Activated B cell treated with CpG ODN at 0.5 μM for 24 hours (primary cell): ENCODE results near the gene NPRL2. TPM values are rescaled to one million over a fixed set of nuclear protein-coding genes. Genes with fewer than 3 reads are reported as not detected.
A peak's percentile ranks its signal among the peaks of the same experiment; 100 is the strongest.

Experiments used
- ATAC-seq: fragments of 200-7000 bp; cut with Tn5 transposase; one replicate; pipeline ENCODE4 v1.10.0; 2021; ENCODE audit warnings: low read depth, mild to moderate bottlenecking, moderate library complexity
- CTCF ChIA-PET: fragments of 350-600 bp; sonication (Branson Sonifier 250); formaldehyde crosslinking; loops from one replicate; lab custom pipeline; 2021; ENCODE audit warnings: antibody characterized with exemption; lab: Charles Lee
- POLR2A ChIA-PET: fragments of 350-600 bp; sonication (Branson Sonifier 250); formaldehyde crosslinking; loops from one replicate; lab custom pipeline; 2021; ENCODE audit warnings: antibody characterized with exemption; lab: Charles Lee
- DNase-seq: peaks from one replicate; pipeline ENCODE4 v3.0.0; 2022
- H3K27ac Mint-ChIP-seq: one replicate; pipeline ENCODE4 v1.8.0; 2020; ENCODE audit warnings: mixed read lengths
- H3K27me3 Mint-ChIP-seq: one replicate; pipeline ENCODE4 v1.8.0; 2021; ENCODE audit warnings: mixed read lengths
- H3K36me3 Mint-ChIP-seq: one replicate; pipeline ENCODE4 v1.8.0; 2021; ENCODE audit warnings: low read depth, mixed read lengths
- H3K4me1 Mint-ChIP-seq: one replicate; pipeline ENCODE4 v1.8.0; 2021; ENCODE audit warnings: mixed read lengths
- H3K4me3 Mint-ChIP-seq: one replicate; pipeline ENCODE4 v1.8.0; 2020; ENCODE audit warnings: mild to moderate bottlenecking, mixed read lengths
- H3K9me3 Mint-ChIP-seq: one replicate; pipeline ENCODE4 v1.8.0; 2020; ENCODE audit warnings: mixed read lengths
- intact Hi-C: fragments of 100-400 bp; cut with micrococcal nuclease; formaldehyde crosslinking; loops from one replicate; pipeline ENCODE4 v1.15.1; 2024
- total RNA-seq: library from RNA; stranded (reverse); gene quantifications from 2 replicates; pipeline ENCODE4 v1.2.3, GENCODE V29; 2022
- TF ChIP-seq, protein P1 (sequence below): fragments of 200-600 bp; IDR thresholded peaks from one replicate; pipeline ENCODE4 v1.8.0; 2022; ENCODE audit warnings: antibody characterized with exemption, mild to moderate bottlenecking

Gene NPRL2
- total RNA-seq, 1 donor from 2014 or later: 23.6 TPM

DNA sequence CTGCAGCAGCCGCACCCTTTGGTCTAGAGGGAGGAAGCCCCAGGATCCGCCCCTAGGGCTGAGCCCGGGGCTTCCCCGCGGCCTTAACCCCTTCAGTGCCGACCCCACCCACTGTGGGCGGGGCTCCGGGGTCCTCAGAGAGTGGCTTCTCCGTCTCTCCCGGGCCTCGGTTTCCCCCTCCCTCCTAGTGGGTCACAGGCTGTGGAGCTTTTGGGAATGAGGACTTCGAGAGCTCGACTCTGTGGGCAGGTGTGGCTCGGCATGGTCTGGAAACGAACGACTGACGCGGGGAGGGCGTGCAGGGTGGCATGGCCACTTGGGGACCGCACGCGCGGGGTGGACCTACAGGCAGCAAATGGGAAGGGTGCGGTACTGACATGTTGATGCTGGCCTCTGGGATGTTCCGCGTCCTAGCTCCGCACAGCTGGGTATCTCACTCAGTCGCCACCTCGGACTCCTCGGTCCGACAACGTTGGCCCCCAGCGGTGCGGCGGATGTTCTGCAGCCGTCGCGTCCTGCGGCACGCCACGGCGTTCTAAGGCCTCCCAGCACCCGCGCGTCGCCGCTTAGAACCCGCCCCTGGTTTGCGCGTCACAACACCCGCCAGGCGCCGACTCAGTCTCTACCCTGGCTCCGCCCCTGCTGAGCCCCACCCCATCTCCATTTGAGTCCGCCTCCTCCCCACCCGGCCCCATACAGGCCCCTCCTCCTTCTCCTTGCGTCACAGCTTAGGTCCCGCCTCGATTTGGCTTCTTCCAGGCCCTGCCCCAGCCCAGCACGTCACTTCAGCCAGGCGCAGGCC lies 51.5 kb downstream of the NPRL2 start, which contains the start of the genes HYAL3 and NAA80:
HYAL3 (minus strand) TSS at position 570 of the 802 bp plus-strand sequence. CDS start 3,803 bp downstream, outside the sequence.
NAA80 (minus strand) TSS at position 570 of the 802 bp plus-strand sequence. CDS start 1,942 bp downstream, outside the sequence.
- ChIA-PET CTCF (interaction anchor here (0.6 to 1.8 kb wide), 8 partner anchors 16 to 105 kb away, joined by 3 to 9 read pairs (median 4); partner anchors contain the start of gene HYAL2), POLR2A (interaction anchor here (0.6 to 3.4 kb wide), 20 partner anchors 14 to 1206 kb away, joined by 3 to 62 read pairs (median 4); partner anchors contain the start of genes CISH, CYB561D2, DAG1 and GNAI2)
- H3K9me3 Mint-ChIP-seq: no peaks in the 10 kb centered on the region
- TF ChIP-seq, protein P1, sequence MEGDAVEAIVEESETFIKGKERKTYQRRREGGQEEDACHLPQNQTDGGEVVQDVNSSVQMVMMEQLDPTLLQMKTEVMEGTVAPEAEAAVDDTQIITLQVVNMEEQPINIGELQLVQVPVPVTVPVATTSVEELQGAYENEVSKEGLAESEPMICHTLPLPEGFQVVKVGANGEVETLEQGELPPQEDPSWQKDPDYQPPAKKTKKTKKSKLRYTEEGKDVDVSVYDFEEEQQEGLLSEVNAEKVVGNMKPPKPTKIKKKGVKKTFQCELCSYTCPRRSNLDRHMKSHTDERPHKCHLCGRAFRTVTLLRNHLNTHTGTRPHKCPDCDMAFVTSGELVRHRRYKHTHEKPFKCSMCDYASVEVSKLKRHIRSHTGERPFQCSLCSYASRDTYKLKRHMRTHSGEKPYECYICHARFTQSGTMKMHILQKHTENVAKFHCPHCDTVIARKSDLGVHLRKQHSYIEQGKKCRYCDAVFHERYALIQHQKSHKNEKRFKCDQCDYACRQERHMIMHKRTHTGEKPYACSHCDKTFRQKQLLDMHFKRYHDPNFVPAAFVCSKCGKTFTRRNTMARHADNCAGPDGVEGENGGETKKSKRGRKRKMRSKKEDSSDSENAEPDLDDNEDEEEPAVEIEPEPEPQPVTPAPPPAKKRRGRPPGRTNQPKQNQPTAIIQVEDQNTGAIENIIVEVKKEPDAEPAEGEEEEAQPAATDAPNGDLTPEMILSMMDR: no peak
- peaks cover 30% of the 10 kb centered on the region for H3K4me1 Mint-ChIP-seq
- DNase-seq (peak; percentile 98), ATAC-seq (peak; percentile 89)
- peak within 1 kb of the TSS; percentile 98 for H3K27ac Mint-ChIP-seq
- intact Hi-C loops: loop anchor here (1.0 to 10.0 kb wide), 10 partner anchors 22 to 1274 kb away; partner anchors contain the start of genes APEH, HEMK1, IMPDH2 and INKA1
- peaks cover 6% of the 10 kb centered on the region for H3K36me3 Mint-ChIP-seq
- no peaks in the 10 kb centered on the region for H3K27me3 Mint-ChIP-seq
- H3K4me3 Mint-ChIP-seq: peak within 1 kb of the TSS; percentile 98

DNA sequence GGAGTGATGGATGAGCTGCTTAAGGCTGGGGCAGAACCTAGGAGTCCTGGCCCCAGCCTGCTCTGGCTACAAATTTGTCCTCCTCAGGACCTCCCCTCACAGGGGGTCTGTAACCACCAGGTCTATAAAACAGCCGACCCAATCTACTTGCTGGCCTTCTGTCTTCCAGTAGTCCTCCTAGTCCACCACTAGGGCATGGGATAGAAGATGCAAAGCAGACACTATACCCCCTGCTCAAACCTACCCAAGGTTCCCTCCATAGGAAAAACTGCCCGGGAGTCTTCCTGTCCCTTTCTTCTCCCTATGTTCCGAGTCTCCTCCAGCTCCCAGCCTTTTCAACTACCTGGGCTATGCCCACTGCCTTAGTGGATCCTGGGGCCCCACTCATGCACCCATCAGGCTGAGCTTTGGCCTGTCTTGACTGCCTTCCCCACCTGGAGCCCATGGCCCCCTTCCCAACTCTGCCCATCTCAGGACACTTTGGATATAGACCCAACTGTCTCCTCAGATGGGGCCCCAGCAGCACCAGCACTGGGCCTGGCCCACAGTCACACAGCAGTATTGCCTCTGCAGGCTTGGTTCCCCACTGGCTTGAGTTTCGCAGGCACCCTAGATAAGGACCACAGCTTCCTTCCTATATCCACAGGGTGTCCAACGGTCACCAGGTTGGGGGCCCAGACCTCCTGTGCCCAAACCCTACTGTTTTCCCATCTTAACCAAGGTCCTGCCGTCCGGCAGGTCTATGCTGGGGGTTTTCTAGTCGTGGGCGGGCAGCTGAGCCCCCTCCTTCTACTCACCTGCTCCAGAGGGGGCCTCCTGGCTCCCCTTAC lies 52.5 kb downstream of the NPRL2 start:
- Mint-ChIP-seq H3K36me3 (peaks cover 6% of the 10 kb centered on the region), H3K4me3 (peak overlapping the region; percentile 98), H3K9me3 (no peaks in the 10 kb centered on the region), H3K27ac (peak overlapping the region; percentile 98), H3K27me3 (no peaks in the 10 kb centered on the region), H3K4me1 (peaks cover 30% of the 10 kb centered on the region)
- TF ChIP-seq, protein P1: no peak
- ATAC-seq (no peak), DNase-seq (no peak)
- POLR2A ChIA-PET: interaction anchor here (0.9 to 3.4 kb wide), 10 partner anchors 15 to 828 kb away, joined by 3 to 62 read pairs (median 8); partner anchors contain the start of genes CISH, CYB561D2, DAG1 and HYAL2
- intact Hi-C loops: loop anchor here (2.0 to 10.0 kb wide), 5 partner anchors 71 to 1273 kb away; partner anchors contain the start of genes APEH, HEMK1, IMPDH2 and INKA1
- CTCF ChIA-PET: interaction anchor here (0.6 to 1.8 kb wide), 4 partner anchors 21 to 71 kb away, joined by 3 to 9 read pairs (median 4); partner anchors contain the start of gene HYAL2

DNA sequence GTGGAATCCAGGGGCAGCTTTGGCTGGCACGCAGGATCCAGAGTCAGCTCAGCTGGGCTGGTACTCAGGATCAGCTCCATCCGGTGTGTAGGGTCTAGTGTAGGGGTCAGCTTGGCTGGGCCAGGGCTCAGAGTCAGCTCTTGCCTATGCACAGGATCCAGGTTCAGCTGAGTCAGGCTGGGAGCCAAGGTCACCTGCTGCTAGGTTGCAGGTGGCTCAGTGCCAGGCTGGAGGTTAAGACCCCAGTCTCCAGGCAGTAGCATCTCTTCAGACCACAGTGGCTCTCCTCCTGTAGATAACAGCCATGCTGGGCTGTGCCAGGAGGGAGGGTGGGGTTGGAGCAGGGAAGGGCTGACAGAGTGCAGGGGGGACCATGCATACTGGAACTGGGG lies 53.2 kb downstream of the NPRL2 start:
- Mint-ChIP-seq H3K27ac (no peak overlapping the region), H3K27me3 (no peaks in the 10 kb centered on the region), H3K4me1 (peaks cover 37% of the 10 kb centered on the region), H3K9me3 (no peaks in the 10 kb centered on the region), H3K36me3 (peaks cover 8% of the 10 kb centered on the region), H3K4me3 (peak overlapping the region; percentile 98)
- DNase-seq: no peak
- POLR2A ChIA-PET: interaction anchor here (1.6 to 3.4 kb wide), 2 partner anchors 24 to 31 kb away, joined by 5 to 20 read pairs; partner anchors contain the start of genes HYAL2 and TUSC2
- CTCF ChIA-PET: no interaction called here
- ATAC-seq: no peak
- TF ChIP-seq, protein P1: no peak
- intact Hi-C loops: loop anchor here (5.0 to 10.0 kb wide), 3 partner anchors 493 to 1273 kb away; partner anchors contain the start of genes APEH, IMPDH2, INKA1 and NDUFAF3

Other genes with a start within 250 kb of the NPRL2 start
- 0.34 TPM in 1 of 2 replicates, not detected in the other for gene SEMA3F, start 195.5 kb downstream of the NPRL2 start, total RNA-seq
- not detected in 2 replicates for gene GNAT1, start 159.2 kb downstream of the NPRL2 start, total RNA-seq
- gene SLC38A3, start 145.5 kb downstream of the NPRL2 start, total RNA-seq: not detected in 2 replicates
- gene GNAI2, start 114.6 kb downstream of the NPRL2 start, total RNA-seq: 281 and 295 TPM in 2 replicates
- 0.15 TPM in 1 of 2 replicates, not detected in the other for gene SEMA3B, start 81.6 kb downstream of the NPRL2 start, total RNA-seq
- gene LSMEM2, start 71.7 kb downstream of the NPRL2 start, total RNA-seq: not detected in 2 replicates
- gene IFRD2, start 58.3 kb downstream of the NPRL2 start, total RNA-seq: 92.2 and 105 TPM in 2 replicates
- 2.0 and 2.5 TPM in 2 replicates for gene HYAL3, start 51.4 kb downstream of the NPRL2 start, total RNA-seq
- 23.9 and 24.8 TPM in 2 replicates for gene NAA80, start 51.4 kb downstream of the NPRL2 start, total RNA-seq
- 0.47 and 0.73 TPM in 2 replicates for gene HYAL1, start 47.2 kb downstream of the NPRL2 start, total RNA-seq
- 4.2 and 4.4 TPM in 2 replicates for gene HYAL2, start 28.0 kb downstream of the NPRL2 start, total RNA-seq
- gene TUSC2, start 22.6 kb downstream of the NPRL2 start, total RNA-seq: 32.2 and 33.4 TPM in 2 replicates
- 34.0 and 38.0 TPM in 2 replicates for gene RASSF1, start 9.9 kb downstream of the NPRL2 start, total RNA-seq
- gene ZMYND10, start 5.0 kb downstream of the NPRL2 start, total RNA-seq: 0.61 and 0.64 TPM in 2 replicates
- gene CYB561D2, start 87 bp upstream of the NPRL2 start, total RNA-seq: 22.9 and 26.0 TPM in 2 replicates
- 18.7 and 19.6 TPM in 2 replicates for gene TMEM115, start 8.7 kb upstream of the NPRL2 start, total RNA-seq
- 0.34 and 0.53 TPM in 2 replicates for gene CACNA2D2, start 152.9 kb upstream of the NPRL2 start, total RNA-seq
- gene C3orf18, start 217.0 kb upstream of the NPRL2 start, total RNA-seq: 4.5 and 5.9 TPM in 2 replicates
- gene HEMK1, start 218.7 kb upstream of the NPRL2 start, total RNA-seq: 23.5 and 26.9 TPM in 2 replicates